Subcutaneous adipose tissue (tissue), 4 donors: ENCODE data around the gene MANBA. TPM values are rescaled to one million over a fixed set of nuclear protein-coding genes. Genes with fewer than 3 reads are reported as not detected.

Experiments used
- CTCF ChIP-seq: fragments of 450-650 bp; IDR thresholded peaks from one replicate; pipeline ENCODE4 v1.5.1; 2016; ENCODE audit warnings: low read depth, mild to moderate bottlenecking, control low read depth, antibody characterized with exemption, moderate library complexity
- total RNA-seq, 4 donors: library from RNA; depleted of rRNA; stranded (reverse); fragments of >200 nt; gene quantifications; one replicate each; pipeline ENCODE4 v1.1.0, GENCODE V29; 2016

Gene MANBA
- total RNA-seq, 4 donors from 2014 or later, result 26.8 to 97.2 (median 47.0) TPM

GRCh38 chr4:102792361-102792936 lies 31.7 kb upstream of the MANBA start:
- no peak for TF ChIP-seq CTCF

GRCh38 chr4:102791318-102791835 lies 30.6 kb upstream of the MANBA start:
- TF ChIP-seq CTCF, result no peak

GRCh38 chr4:102789317-102789717 lies 28.5 kb upstream of the MANBA start:
- TF ChIP-seq CTCF, result no peak

GRCh38 chr4:102787944-102788343 lies 27.2 kb upstream of the MANBA start:
- TF ChIP-seq CTCF, result no peak

GRCh38 chr4:102787096-102787881 lies 26.5 kb upstream of the MANBA start:
- no peak for TF ChIP-seq CTCF

GRCh38 chr4:102786279-102786678 lies 25.5 kb upstream of the MANBA start:
- TF ChIP-seq CTCF, result no peak

- TF ChIP-seq CTCF, result no peak
Measured at GRCh38 chr4:102783006-102783405, 22.2 kb upstream of the MANBA start.
